K562 (cell line): Measurements from ENCODE around the gene RNASE8. TPM values are rescaled to one million over a fixed set of nuclear protein-coding genes. Genes with fewer than 3 reads are reported as not detected.
A peak's percentile ranks its signal among the peaks of the same experiment; 100 is the strongest.

ENCODE experiments used
- ADNP ChIP-seq: fragments of 200-800 bp; sonication (Bioruptor generic); IDR thresholded peaks from 2 replicates; pipeline ENCODE4 v1.6.1; 2016; ENCODE audit warnings: missing genetic modification characterization, missing compliant biosample characterization
- CHD4 ChIP-seq: fragments of 200-600 bp; sonication (generic); IDR thresholded peaks from 3 replicates; pipeline ENCODE4 v1.6.1; 2012; ENCODE audit warnings: low read depth, mild to moderate bottlenecking, mixed read lengths, low read length, inconsistent platforms; ENCODE audit not compliant: insufficient read depth, insufficient replicate concordance, poor library complexity, severe bottlenecking
- GATAD2B ChIP-seq: fragments of 450-650 bp; IDR thresholded peaks from 2 replicates; pipeline ENCODE4 v1.6.1; 2017; ENCODE audit warnings: mild to moderate bottlenecking, borderline replicate concordance
- HMG20A ChIP-seq: fragments of 450-650 bp; formaldehyde crosslinking; conservative IDR thresholded peaks from 2 replicates; pipeline ENCODE4 v1.4.0; 2020; ENCODE audit warnings: mild to moderate bottlenecking, mixed read lengths
- HMGN3 ChIP-seq: IDR thresholded peaks from 2 replicates; pipeline ENCODE4 v1.6.1; 2011; ENCODE audit warnings: borderline replicate concordance, low read depth, mild to moderate bottlenecking, mixed read lengths, low read length; ENCODE audit not compliant: insufficient read length; ENCODE audit errors: extremely low read depth
- MED1 ChIP-seq: sonication (generic); formaldehyde crosslinking; IDR thresholded peaks from 2 replicates; pipeline ENCODE4 v1.8.1; 2023; ENCODE audit warnings: missing genetic modification reagents, borderline replicate concordance
- NCOA2 ChIP-seq, 2 experiments: fragments of 450-650 bp; IDR thresholded peaks; 2 replicates each; pipeline ENCODE4 v1.6.1; 2018; ENCODE audit warnings: mild to moderate bottlenecking in 2 of 2, moderate library complexity in 1 of 2; ENCODE audit not compliant: partially characterized antibody in 2 of 2
- NFRKB ChIP-seq: fragments of 450-650 bp; IDR thresholded peaks from 2 replicates; pipeline ENCODE4 v1.6.1; 2016; ENCODE audit warnings: low read depth
- SNIP1 ChIP-seq: fragments of 450-650 bp; IDR thresholded peaks from 2 replicates; pipeline ENCODE4 v1.7.1; 2017; ENCODE audit warnings: low read depth, mild to moderate bottlenecking
- TAF1 ChIP-seq: IDR thresholded peaks from 2 replicates; pipeline ENCODE4 v1.6.1; 2011; ENCODE audit warnings: mild to moderate bottlenecking, low read length, moderate library complexity; ENCODE audit not compliant: insufficient read depth, control insufficient read depth, severe bottlenecking; ENCODE audit errors: extremely low read depth
- ZC3H11A ChIP-seq: IDR thresholded peaks from 2 replicates; pipeline ENCODE4 v1.6.1; 2012; ENCODE audit warnings: low read depth, low read length, improper control_type of control experiment
- ZNF143 ChIP-seq: sonication (generic); formaldehyde crosslinking; IDR thresholded peaks from 2 replicates; pipeline ENCODE4 v1.9.0; 2022; ENCODE audit warnings: mild to moderate bottlenecking, missing genetic modification reagents
- ZNF239 ChIP-seq: fragments of 250-450 bp; sonication (Bioruptor Pico); IDR thresholded peaks from 2 replicates; pipeline ENCODE4 v1.4.0; 2020; ENCODE audit warnings: mild to moderate bottlenecking
- ZNF431 ChIP-seq: sonication (generic); formaldehyde crosslinking; IDR thresholded peaks from 2 replicates; pipeline ENCODE4 v1.8.0; 2022; ENCODE audit warnings: mild to moderate bottlenecking, missing genetic modification reagents
- polyA plus RNA-seq, 8 experiments: library from polyadenylated mRNA; depleted of rRNA in 4 of 8; stranded (reverse) in 5 of 8; unstranded in 3 of 8; fragments of >200 nt; fragmentation: Nextera tagmentation in 2 of 8; fragmentation: Illumina TruSeq in 1 of 8; extraction: Ambion mirVana in 2 of 8; extraction: Trizol in 1 of 8; gene quantifications; 2 replicates each; pipeline versions ENCODE4 v1.2.1 to v1.2.3, GENCODE V29; 2011 to 2014; ENCODE audit warnings: inconsistent platforms in 1 of 8, missing spikeins in 1 of 8
- total RNA-seq, 7 experiments: library from RNA; depleted of rRNA in 6 of 7; stranded (reverse); fragments of >200 nt in 6 of 7; fragmentation: Illumina TruSeq in 2 of 7; extraction: Trizol in 2 of 7; gene quantifications; 2 replicates each; pipeline versions ENCODE4 v1.2.1 to v1.2.3, GENCODE V29; 2011 to 2021; ENCODE audit warnings: low replicate concordance in 1 of 7
- TF ChIP-seq, protein P1 (sequence below): fragments of 200-400 bp; formaldehyde crosslinking; IDR thresholded peaks from 2 replicates; pipeline ENCODE4 v1.6.1; 2017; ENCODE audit warnings: mild to moderate bottlenecking, low read depth, low read length, moderate library complexity
- TF ChIP-seq, protein P2 (sequence below): fragments of 250-450 bp; sonication (Bioruptor Pico); IDR thresholded peaks from 2 replicates; pipeline ENCODE4 v1.5.0; 2021; ENCODE audit warnings: mild to moderate bottlenecking, borderline replicate concordance
- TF ChIP-seq, protein P3 (sequence below): sonication (generic); formaldehyde crosslinking; IDR thresholded peaks from 2 replicates; pipeline ENCODE4 v1.8.1; 2023; ENCODE audit warnings: mild to moderate bottlenecking, missing genetic modification reagents, moderate library complexity
- TF ChIP-seq, protein P4 (sequence below), 2 experiments: fragments of 200-800 bp in 1 of 2; sonication (Bioruptor generic) in 1 of 2; sonication (generic) in 1 of 2; formaldehyde crosslinking in 1 of 2; IDR thresholded peaks in 1 of 2; conservative IDR thresholded peaks in 1 of 2; 2 replicates each; pipeline versions ENCODE4 v1.5.0 to v1.6.1; 2016 to 2020; ENCODE audit warnings: missing compliant biosample characterization in 1 of 2, missing genetic modification characterization in 1 of 2, missing genetic modification reagents in 1 of 2

RNASE8 gene
- total and polyA plus RNA-seq, 9 of the 15 experiments (the other 6 are each of a cell fraction or from before 2014, with no cell fraction given) = not detected

DNA sequence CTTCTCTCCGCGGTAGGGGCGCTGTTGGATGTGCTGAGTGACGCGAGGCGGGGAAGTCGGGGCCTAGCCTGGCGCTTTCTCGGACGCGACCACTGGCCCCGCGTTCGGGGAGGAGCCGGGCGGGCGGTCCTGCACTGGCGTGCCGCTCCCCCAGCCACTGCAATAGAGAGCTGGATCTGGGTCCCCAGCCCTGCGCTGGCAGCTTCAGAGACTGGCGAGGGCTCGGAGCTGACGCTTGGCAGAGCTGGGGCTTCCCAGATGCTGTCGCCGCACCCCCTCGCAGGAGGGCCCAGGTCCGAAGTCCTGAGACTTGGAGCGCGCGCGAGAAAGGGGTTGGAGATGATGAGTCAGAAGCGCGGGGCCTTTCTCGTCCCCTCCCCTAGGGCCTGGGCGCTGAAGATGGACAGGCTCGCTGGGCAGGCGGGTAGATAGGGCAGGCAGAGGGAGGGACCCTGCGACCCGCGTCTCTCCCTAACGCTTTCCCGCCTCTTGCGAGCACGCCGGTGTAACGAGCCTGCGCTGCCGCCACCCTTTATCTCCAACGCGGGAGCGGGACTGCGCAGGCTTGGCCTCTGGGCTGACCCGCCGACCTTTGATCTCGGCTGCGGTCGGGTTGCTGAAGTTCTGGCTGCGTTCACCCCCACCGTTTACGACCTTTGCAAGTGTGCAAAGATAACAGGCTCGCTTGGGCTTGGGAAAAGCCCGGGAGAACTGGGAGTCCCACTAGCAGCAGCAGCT is 46.3 kb downstream of the RNASE8 start (continued):
- TF ChIP-seq, protein P1, sequence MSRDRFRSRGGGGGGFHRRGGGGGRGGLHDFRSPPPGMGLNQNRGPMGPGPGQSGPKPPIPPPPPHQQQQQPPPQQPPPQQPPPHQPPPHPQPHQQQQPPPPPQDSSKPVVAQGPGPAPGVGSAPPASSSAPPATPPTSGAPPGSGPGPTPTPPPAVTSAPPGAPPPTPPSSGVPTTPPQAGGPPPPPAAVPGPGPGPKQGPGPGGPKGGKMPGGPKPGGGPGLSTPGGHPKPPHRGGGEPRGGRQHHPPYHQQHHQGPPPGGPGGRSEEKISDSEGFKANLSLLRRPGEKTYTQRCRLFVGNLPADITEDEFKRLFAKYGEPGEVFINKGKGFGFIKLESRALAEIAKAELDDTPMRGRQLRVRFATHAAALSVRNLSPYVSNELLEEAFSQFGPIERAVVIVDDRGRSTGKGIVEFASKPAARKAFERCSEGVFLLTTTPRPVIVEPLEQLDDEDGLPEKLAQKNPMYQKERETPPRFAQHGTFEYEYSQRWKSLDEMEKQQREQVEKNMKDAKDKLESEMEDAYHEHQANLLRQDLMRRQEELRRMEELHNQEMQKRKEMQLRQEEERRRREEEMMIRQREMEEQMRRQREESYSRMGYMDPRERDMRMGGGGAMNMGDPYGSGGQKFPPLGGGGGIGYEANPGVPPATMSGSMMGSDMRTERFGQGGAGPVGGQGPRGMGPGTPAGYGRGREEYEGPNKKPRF = no peak
- TF ChIP-seq SNIP1 = peak; percentile 60; the same call in 1 of the 2 replicates
- TF ChIP-seq TAF1 = no peak
- no peak for TF ChIP-seq MED1 (CRISPR knock-in tag)
- TF ChIP-seq, protein P2, sequence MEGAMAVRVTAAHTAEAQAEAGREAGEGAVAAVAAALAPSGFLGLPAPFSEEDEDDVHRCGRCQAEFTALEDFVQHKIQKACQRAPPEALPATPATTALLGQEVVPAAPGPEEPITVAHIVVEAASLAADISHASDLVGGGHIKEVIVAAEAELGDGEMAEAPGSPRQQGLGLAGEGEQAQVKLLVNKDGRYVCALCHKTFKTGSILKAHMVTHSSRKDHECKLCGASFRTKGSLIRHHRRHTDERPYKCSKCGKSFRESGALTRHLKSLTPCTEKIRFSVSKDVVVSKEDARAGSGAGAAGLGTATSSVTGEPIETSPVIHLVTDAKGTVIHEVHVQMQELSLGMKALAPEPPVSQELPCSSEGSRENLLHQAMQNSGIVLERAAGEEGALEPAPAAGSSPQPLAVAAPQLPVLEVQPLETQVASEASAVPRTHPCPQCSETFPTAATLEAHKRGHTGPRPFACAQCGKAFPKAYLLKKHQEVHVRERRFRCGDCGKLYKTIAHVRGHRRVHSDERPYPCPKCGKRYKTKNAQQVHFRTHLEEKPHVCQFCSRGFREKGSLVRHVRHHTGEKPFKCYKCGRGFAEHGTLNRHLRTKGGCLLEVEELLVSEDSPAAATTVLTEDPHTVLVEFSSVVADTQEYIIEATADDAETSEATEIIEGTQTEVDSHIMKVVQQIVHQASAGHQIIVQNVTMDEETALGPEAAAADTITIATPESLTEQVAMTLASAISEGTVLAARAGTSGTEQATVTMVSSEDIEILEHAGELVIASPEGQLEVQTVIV (CRISPR knock-in tag) = peak; percentile 76; the same call in 1 of the 2 replicates
- no peak for TF ChIP-seq NCOA2 (IDR thresholded peaks at IDR 0.05; ENCODE audit: partially characterized antibody in 2 of 2)
- TF ChIP-seq ZNF143 (CRISPR knock-in tag) = peak; percentile 67; the same call in 1 of the 2 replicates
- TF ChIP-seq ZNF431 (CRISPR knock-in tag) = peak; percentile 62; the same call in 1 of the 2 replicates
- TF ChIP-seq, protein P3, sequence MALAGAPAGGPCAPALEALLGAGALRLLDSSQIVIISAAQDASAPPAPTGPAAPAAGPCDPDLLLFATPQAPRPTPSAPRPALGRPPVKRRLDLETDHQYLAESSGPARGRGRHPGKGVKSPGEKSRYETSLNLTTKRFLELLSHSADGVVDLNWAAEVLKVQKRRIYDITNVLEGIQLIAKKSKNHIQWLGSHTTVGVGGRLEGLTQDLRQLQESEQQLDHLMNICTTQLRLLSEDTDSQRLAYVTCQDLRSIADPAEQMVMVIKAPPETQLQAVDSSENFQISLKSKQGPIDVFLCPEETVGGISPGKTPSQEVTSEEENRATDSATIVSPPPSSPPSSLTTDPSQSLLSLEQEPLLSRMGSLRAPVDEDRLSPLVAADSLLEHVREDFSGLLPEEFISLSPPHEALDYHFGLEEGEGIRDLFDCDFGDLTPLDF (CRISPR knock-in tag) = peak; percentile 95
- no peak for TF ChIP-seq HMG20A (CRISPR knock-in tag)
- TF ChIP-seq ADNP (tag) = no peak
- no peak for TF ChIP-seq GATAD2B
- TF ChIP-seq NFRKB = 0 out of 2 replicates have a peak, but pooled peaks have one; percentile 10
- TF ChIP-seq ZC3H11A = no peak
- TF ChIP-seq, protein P4, sequence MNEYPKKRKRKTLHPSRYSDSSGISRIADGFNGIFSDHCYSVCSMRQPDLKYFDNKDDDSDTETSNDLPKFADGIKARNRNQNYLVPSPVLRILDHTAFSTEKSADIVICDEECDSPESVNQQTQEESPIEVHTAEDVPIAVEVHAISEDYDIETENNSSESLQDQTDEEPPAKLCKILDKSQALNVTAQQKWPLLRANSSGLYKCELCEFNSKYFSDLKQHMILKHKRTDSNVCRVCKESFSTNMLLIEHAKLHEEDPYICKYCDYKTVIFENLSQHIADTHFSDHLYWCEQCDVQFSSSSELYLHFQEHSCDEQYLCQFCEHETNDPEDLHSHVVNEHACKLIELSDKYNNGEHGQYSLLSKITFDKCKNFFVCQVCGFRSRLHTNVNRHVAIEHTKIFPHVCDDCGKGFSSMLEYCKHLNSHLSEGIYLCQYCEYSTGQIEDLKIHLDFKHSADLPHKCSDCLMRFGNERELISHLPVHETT (CRISPR knock-in tag; conservative IDR thresholded peaks at IDR 0.05 in 1 of 2, IDR thresholded peaks at IDR 0.05 in 1 of 2) = peak in 1 of 2 experiments; percentile 89; a peak in 2 of 4 replicates
- no peak for TF ChIP-seq ZNF239 (CRISPR knock-in tag)
- TF ChIP-seq HMGN3 = peak; percentile 55
- no peak for TF ChIP-seq CHD4
